HG02981 (cell line): ENCODE data around the gene SAT2.
"Not testable (repeated sequence)": the region's sequence is repeated elsewhere in the genome, so short reads cannot be mapped to it uniquely, and the experiment has no call there.

Experiments used
- ATAC-seq: cut with Tn5 transposase; IDR thresholded peaks from one replicate; pipeline ENCODE4 v1.9.1; 2021; ENCODE audit warnings: mild to moderate bottlenecking, moderate library complexity; ENCODE audit not compliant: unreplicated experiment

The SAT2 gene

DNA sequence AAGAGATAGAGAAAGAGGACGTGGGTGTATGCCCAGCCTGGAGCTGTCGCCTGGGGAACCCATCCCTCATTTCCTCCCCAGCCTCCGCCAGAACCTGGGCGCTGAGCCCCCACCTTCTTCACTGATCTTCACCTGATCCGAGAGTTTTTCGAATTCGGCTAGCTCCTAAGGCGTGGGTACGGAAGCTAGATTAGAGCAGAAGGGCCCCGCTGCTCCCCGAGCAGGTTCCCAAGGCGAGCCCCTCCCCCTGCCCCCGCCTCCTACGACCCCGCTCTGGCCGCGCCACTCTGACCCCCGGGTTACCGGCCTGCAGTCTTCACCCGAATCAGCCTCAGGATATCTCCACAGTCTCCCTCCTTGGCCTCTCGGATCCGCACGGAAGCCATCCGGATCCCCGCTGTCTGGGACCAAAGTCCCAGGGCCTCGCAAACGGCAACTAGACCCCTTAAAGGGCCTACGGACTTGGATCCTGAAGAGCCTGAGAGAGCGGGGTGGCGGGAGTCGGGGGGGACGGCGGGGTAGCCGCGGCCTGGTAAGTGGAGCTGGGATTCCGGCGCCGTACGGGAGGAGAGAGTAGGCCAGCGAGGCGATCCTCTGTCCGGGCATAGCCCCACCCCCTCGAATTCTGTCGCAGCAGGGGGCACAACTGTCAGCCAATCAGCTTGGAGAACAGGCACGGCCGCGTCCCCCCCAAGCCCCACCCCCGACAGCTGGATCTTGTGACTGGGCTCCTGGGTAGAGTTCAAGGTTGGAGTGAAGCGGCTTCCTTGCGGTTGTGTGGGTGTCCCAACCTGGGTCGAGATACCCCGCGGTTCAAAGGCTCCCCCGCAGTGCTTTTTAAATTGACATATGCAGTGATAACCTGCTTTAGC lies at the start of gene SAT2:
Gene SAT2 (minus strand): TSS at position 572 of the 872 bp plus-strand sequence. CDS start 186 bp downstream, at position 386.
- peak; percentile 87 for ATAC-seq

DNA sequence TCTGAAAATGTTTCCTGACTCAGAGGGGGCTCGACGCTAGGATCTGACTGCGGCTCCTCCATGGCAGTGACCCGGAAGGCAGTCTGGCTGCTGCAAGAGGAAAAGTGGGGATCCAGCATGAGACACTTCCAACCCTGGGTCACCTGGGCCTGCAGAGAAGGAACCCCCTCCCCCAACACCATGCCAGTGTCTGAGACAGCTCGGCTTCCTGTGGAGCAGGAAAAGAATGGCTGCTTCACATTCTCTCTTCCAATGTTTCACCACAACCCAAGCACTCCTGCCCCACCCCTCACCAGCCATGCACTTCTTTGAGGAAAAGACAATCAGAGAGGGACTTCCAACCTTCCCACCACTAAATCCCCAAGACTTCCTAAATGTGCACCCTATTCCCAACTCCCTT lies 48.9 kb upstream of the SAT2 start:
- ATAC-seq = no peak

DNA sequence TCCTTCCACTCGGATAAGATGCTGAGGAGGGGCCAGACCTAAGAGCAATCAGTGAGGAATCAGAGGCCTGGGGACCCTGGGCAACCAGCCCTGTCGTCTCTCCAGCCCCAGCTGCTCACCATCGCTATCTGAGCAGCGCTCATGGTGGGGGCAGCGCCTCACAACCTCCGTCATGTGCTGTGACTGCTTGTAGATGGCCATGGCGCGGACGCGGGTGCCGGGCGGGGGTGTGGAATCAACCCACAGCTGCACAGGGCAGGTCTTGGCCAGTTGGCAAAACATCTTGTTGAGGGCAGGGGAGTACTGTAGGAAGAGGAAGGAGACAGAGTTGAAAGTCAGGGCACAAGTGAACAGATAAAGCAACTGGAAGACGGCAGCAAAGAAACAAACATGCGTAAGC lies 47.3 kb upstream of the SAT2 start:
- ATAC-seq = no peak

DNA sequence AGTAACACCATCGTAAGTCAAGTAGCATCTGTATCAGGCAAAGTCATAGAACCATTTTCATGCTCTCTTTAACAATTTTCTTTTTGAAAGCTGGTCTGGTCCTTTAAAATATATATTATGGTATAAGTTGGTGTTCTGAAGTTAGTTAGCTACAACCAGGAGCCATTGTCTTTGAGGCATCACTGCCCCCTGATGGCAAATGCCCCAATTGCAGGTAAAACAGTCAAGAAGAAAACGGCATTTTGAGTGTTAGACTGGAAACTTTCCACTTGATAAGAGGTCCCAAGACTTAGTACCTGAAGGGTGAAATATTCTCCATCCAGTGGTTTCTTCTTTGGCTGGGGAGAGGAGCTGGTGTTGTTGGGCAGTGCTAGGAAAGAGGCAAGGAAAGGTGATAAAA lies 45.6 kb upstream of the SAT2 start:
- no peak for ATAC-seq

DNA sequence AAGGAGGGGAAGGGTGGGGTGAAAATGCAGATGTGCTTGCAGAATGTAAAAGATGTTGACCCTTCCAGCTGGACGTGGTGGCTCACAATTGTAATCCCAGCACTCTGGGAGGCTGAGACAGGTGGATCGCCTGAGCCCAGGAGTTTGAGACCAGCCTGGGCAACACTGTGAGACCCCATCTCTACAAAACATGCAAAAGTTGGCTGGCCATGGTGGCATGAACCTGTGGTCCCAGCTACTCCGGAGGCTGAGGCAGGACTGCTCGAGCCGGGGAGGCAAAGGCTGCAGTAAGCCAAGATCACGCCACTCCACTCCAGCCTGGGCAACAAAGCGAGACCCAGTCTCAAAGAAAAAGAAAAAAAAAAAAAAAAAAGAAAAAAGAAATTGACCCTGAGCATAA lies 40.9 kb upstream of the SAT2 start:
- no peak for ATAC-seq

DNA sequence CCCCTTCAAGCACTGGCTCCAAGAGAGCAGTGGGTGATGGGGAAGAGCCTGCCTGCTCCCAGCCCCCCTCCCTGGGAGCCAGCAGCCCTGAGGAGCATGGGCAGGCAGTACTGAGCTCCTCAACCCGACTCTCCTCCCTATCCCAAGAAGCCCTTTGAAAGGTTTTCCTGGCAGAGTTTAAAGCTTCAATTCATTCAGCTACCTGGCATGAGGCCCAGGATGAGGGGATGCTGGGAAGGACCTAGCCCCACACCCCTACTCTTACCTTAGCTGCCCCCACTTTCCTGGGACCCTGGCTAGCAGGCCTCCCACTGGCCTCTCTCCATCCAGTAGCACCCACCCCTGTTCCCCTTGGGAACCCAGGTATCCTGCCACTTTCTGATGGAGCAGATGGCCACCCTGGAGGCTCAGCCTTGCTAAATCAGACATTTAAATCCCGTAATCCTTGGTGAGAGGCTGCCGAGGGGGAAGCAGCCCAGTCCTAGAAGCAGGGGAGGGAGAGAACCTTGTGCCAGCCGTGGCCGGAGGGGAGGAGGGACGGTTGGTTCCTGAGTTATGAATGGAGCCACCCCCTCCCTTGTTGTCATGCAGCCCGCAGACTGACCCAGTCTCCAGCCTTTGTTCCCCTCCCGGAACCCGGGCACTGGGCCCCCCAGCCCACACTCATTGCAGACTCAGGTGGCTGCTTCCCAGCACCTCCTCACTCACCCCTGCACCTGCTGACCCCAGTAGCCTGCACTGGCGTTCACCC lies 40.2 kb upstream of the SAT2 start:
- ATAC-seq = no peak

DNA sequence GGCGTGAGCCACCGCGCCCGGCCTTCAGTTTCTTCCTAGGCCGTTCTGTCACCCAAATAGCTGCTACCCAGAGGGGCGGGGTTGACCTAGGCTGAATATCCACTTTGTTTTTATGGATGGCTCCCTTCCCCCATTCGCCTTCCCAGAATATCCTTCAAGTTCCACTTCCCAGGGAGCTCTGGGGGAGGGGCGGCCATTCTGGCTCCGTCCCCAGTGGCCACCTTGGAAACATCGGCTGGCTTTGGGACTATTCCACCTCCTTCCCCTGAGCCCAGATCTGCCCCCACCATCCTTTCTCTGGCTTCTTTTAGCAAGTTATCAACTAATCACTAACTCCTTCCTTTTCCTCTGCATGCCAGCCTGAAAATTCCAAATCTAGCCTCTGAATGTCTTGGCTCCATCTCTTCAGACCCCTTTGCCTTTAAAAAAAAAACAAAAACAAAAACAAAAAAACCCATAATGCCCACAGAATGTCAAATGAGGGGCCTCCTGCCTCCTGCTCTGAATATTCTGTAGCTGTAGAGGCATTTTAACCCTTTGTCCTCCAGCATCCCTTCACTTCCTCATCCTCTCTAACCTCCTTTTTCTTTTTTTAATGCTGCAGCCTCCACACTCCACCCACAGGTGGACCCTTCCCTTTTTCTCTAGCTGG lies 29.5 kb upstream of the SAT2 start:
- no peak for ATAC-seq

DNA sequence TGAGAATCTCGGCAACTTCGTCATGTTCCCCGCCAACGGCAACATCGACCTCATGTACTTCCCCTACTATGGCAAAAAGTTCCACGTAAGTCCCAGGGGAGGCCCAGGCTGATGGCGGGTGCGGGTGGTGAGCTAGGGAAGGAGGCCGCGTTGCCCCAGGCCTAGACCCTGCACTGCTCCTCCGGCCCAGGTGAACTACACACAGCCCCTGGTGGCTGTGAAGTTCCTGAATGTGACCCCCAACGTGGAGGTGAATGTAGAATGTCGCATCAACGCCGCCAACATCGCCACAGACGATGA lies 27.9 kb upstream of the SAT2 start:
- no peak for ATAC-seq

DNA sequence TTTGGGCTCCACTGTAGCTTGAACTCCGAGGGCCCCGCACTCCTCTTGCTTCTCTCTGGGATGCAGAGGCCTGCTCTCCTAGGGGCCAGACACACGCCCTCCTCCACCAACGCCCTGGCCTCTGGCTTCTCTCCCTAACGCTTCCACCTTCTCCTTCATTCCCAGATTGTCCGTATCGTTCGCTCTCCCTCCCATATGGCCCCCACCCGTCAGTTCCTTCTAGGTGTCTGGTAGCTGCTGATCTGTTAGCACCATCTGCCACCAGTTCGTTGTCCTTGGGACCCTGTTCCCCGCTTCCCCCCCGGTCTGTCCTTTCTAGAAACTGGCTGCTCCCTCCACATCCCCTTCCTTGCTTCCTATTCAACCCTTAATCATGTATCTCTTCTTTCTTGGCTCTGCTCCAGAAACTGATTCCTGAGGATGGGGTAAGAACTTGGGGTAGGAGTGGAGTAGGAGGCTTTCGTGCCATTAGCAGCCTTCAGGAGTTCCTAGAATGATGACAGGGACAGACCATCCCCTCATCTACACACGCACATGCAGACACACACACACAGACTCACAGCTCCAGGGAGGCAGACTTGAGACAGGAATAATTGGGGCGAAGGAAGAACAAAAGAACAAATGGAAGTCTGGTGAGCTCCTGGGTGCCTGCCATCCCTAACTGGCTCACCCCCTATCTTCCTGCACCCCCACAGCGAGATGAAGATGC lies 27.4 kb upstream of the SAT2 start:
- no peak for ATAC-seq

DNA sequence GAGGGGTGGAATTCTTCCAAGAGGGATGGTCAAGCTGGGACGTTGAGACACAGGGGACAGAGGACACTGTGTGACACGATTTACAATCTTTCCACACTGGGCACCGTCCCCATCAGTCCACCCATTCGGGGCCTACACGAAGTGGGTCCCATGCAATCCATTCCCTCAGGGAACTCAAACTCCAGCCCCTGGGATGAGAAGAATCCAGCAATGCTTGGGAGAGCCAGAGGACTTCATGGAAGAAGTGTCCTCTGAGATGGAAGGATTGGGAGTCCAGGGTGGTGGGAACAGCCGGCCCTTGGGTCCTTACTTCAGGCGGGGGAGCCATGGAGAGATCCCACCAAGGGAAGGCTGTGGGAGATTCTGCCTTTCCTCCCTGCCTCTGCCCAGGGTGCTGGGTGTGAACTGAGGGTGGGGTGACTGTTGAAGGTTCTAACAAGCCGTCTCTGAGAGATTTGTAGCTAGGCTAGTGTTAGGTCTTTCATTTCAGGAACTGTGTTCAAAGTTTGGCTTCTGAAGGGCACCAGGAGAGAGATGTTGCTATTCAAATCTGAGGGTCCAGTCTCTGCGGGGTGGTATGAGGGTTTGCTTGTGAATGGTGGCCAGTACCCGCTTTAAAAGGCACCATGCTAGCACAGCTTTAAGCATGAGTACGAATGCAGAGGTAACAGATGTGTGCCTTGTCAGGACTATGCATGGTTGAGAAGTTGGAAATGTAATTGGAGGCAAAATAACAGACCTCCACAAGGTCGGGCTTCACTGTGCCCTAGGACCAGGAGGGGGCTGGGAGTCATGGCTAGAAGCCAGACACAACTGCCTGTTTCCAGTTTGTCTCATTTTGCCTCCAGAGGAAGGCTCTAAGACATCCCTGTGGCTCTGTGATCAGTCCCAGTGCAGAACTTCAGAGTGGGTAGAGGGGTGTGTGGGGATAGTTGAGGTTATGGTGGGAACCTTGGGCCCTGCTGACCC lies 25.1 kb upstream of the SAT2 start:
- no peak for ATAC-seq

DNA sequence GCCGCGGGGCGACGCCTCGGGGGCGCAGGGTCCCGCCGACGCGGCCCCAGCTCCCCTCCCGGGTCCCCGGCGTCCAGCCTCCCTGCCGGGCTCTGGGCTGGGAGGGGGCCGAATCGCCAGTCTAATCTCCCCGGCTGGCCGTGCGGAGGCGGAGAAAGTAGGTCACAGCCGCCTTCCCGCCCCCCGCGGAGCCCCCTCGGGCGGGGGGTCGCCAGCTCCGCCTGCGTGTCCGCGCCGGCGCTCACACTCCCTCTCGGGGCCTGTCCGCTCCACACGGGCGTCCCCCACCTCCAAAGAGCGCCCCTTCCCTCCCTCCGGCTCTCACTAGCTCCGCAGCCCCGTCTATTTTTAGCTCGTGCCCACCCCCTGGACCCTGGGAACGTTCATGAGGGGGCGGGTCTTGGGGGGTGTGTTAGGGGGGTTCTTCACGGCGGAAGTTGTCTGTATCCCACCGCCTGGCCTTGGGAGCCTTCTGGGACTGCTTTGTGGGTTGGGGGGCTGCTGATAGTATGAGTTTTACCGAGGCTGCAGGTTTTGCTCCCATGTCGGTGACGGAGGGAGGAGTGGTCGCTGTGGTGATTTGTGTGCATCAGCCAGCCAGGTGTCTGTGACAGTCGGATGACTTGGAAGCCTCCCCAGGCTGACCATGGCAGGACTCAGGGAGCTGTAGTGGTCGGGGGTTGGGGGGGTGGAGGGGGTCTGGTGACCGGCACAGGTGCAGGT lies 24.2 kb upstream of the SAT2 start:
- no peak for ATAC-seq

DNA sequence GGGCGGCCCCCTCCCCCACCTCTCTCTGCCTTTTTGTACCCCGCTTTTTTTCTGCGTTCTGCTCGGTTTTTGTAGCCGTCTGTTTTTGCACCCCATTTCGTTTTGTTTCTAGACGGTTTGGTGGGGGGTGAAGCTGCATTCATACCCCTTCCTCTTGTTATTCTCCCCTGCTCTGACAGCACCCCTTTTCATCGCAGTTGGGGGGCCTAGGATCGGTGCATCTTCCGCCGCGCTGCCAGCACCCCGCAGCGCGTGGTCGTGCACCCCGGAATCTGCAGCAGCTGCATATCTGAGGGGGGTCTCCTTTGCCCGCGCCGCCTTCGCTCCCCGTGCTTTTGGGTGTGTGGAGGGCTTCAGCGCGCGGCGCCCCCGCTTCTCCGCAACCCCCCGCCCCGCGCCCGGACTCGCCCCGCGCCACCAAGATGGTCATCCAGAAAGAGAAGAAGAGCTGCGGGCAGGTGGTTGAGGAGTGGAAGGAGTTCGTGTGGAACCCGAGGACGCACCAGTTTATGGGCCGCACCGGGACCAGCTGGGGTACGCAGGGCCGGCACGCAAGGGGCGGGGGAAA lies 23.6 kb upstream of the SAT2 start:
- no peak for ATAC-seq

DNA sequence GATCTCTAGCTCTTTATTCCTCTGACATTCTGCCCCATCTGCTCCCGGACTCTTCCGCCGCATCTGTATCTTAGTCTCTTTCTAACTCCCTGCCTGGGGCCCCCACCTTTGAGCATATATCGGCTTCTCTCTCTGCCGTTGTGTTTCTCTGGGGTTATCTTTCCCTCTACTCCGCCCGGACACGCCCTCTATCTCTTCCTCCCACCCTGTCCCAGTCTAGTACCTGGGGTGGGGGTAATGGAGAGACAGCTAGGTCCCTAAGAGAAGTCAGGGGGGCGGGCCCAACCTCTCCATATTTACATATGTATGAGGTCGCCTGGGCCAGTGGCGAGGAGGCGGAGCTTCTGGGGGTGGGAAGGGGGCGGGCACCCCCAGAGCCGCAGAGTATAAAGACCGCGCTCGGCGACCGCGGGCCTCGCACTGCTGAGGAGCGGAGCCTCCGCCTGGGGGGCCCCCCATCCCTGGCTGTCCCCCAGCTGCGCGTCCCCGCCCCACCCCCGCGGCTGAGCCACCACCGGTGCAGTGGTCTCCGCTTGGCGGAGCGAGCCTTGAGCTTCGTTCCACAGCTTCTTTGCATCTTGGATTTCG lies 23.0 kb upstream of the SAT2 start, which contains the start of gene ATP1B2:
Gene ATP1B2 (plus strand): TSS at position 418 of the 588 bp plus-strand sequence. CDS start 593 bp downstream, outside the sequence.
- no peak for ATAC-seq

DNA sequence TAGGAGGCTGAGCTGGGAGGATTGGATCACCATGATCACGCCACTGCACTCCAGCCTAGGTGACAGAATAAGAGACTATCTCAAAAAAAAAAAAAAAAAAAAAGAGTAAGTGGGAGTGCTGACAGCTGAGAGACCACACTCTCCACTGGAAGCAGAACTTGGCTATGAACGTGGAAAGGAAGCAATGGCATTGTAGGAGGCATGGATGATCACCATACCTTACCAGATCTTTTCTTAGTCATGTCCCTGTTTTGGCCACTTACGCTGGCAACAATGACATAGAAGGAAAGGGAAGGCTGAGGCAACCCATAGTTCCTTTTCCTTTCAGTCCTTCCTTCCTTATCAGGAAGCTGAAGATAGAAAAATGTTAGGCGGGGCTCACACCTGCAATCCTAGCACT lies 19.4 kb upstream of the SAT2 start:
- ATAC-seq = no peak

DNA sequence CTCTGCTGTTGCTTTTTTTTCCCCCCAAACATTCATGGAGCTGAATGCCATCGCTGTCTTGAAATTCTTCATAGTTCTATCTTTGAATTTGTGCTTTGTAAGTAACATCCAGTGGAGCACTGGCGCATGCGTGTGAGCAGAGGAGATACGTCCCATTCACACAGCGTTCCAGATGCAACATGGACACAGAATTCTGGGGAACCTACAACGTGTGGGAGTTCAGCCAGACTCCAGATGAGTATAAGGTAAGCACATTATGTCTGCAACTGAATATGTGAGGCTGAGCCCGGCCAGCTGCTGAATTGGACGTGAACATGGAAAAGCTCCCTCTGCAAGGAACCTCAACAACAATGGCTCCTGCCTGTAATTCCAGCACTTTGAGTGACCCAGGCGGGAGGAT lies 18.8 kb upstream of the SAT2 start:
- no peak for ATAC-seq

DNA sequence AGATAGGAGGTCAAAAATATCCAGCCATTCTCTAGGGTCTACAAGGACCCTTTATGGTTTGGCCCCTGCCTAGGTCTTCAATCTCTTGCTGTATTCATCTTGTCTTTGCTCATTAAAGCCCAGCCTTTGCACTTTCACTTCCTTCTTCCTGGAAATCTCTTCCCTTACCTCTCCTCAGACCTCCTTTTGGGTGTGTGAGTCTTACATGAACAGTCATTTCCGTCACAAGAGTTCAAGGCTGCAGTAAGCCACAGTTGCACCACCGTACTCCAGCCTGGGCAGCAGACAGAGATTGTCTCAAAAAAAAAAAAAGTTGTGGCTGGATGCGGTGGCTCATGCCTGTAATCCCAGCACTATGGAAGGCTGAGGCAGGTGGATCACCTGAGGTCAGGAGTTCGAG lies 17.2 kb upstream of the SAT2 start:
- no peak for ATAC-seq

DNA sequence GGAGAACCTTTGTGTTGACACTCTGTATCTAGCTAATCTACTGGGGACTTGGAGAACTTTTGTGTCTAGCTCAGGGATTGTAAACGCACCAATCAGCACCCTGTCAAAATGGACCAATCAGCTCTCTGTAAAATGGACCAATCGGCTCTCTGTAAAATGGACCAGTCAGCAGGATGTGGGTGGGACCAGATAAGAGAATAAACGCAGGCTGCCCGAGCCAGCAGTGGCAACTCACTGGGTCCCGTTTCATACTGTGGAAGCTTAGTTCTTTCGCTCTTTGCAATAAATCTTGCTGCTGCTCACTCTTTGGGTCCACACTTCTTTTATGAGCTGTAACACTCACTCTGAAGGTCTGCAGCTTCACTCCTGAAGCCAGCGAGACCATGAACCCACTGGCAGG lies 14.0 kb upstream of the SAT2 start:
- ATAC-seq = not testable (repeated sequence)

DNA sequence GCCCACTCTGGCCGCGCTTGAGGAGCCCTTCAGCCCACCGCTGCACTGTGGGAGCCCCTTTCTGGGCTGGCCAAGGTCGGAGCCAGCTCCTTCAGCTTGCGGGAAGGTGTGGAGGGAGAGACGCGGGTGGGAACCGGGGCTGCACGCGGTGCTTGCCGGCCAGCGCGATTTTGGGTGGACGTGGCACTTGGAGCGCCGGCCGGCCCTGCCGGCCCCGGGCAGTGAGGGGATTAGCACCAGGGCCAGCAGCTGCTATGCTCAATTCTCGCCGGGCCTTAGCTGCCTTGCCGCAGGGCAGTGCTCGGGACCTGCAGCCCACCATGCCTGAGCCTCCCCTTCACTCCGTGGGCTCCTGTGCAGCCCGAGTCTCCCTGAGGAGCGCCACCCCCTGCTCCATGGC lies 13.2 kb upstream of the SAT2 start:
- no peak for ATAC-seq

DNA sequence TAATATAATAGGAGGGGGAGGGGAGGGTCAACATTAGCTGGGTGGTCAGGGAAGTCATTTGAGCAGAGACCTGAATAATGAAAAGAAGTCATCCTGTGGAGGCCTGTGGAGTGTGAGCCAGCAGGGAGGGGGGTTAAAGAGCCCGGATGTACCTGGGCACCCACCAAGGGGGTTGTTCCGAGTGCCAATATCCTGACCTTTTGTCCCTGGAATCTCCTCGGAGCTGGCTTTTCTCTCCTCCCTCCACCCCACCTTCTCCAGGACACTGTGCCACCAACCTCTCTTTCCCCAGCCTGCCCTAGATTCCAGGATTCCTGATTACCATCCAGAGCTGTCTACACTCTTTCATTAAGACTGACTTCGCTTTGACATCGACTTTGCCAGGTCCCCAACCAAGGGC lies 8.5 kb upstream of the SAT2 start:
- no peak for ATAC-seq
